Prostate gland (tissue), 2 donors: Measurements from ENCODE around the gene LPAR1.

Source experiments
- POLR2A ChIP-seq: fragments of 450-650 bp; IDR thresholded peaks from one replicate; pipeline ENCODE4 v1.6.1; 2016; ENCODE audit warnings: antibody characterized with exemption, mild to moderate bottlenecking
- POLR2AphosphoS5 ChIP-seq: sonication (generic); formaldehyde crosslinking; IDR thresholded peaks from one replicate; pipeline ENCODE4 v1.6.1; 2017; ENCODE audit warnings: antibody characterized with exemption
- TF ChIP-seq, protein P1 (sequence below), 4 experiments: fragments of 200-600 bp in 2 of 4; fragments of 450-650 bp in 2 of 4; sonication (generic) in 2 of 4; IDR thresholded peaks; 1 replicate in 3 of 4; 2 replicates in 1 of 4; pipeline ENCODE4 v1.5.1; 2016 to 2019; ENCODE audit warnings: antibody characterized with exemption in 4 of 4, mild to moderate bottlenecking in 2 of 4, moderate library complexity in 2 of 4

- no peak for TF ChIP-seq POLR2AphosphoS5
- TF ChIP-seq, protein P1, sequence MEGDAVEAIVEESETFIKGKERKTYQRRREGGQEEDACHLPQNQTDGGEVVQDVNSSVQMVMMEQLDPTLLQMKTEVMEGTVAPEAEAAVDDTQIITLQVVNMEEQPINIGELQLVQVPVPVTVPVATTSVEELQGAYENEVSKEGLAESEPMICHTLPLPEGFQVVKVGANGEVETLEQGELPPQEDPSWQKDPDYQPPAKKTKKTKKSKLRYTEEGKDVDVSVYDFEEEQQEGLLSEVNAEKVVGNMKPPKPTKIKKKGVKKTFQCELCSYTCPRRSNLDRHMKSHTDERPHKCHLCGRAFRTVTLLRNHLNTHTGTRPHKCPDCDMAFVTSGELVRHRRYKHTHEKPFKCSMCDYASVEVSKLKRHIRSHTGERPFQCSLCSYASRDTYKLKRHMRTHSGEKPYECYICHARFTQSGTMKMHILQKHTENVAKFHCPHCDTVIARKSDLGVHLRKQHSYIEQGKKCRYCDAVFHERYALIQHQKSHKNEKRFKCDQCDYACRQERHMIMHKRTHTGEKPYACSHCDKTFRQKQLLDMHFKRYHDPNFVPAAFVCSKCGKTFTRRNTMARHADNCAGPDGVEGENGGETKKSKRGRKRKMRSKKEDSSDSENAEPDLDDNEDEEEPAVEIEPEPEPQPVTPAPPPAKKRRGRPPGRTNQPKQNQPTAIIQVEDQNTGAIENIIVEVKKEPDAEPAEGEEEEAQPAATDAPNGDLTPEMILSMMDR (IDR thresholded peaks at IDR 0.05) = no peak
- no peak for TF ChIP-seq POLR2A
Observed at GRCh38 chr9:110999379-110999778, 38.9 kb downstream of the LPAR1 start.
